ENCODE results near the gene MEI4.
"Not testable (repeated sequence)": the region's sequence is repeated elsewhere in the genome, so short reads cannot be mapped to it uniquely, and the experiment has no call there.

The MEI4 gene

GRCh38 chr6:77829736-77830135 lies 176.9 kb downstream of the MEI4 start:
- no peak for TF ChIP-seq CTCF (IDR thresholded peaks at IDR 0.05; ENCODE audit: control insufficient read depth, extremely low read depth, insufficient read depth)
- DNase-seq (ENCODE audit: low read depth), result no peak
- H3K4me3 ChIP-seq (ENCODE audit: low read depth, low read length), result no peak overlapping the region

GRCh38 chr6:77833749-77834148 lies 180.9 kb downstream of the MEI4 start:
- DNase-seq (ENCODE audit: low read depth); H3K4me3 ChIP-seq (ENCODE audit: low read depth, low read length): not testable (repeated sequence)

GRCh38 chr6:77834591-77834996 lies 181.8 kb downstream of the MEI4 start:
- TF ChIP-seq CTCF (IDR thresholded peaks at IDR 0.05; ENCODE audit: control insufficient read depth, extremely low read depth, insufficient read depth), result no peak
- no peak for DNase-seq (ENCODE audit: low read depth)
- H3K4me3 ChIP-seq (ENCODE audit: low read depth, low read length), result no peak overlapping the region

GRCh38 chr6:77837034-77837784 lies 184.4 kb downstream of the MEI4 start:
- no peak overlapping the region for H3K4me3 ChIP-seq (ENCODE audit: low read depth, low read length)
- TF ChIP-seq CTCF (IDR thresholded peaks at IDR 0.05; ENCODE audit: control insufficient read depth, extremely low read depth, insufficient read depth), result no peak
- peak; percentile 47 for DNase-seq (ENCODE audit: low read depth)

GRCh38 chr6:77839292-77839691 lies 186.5 kb downstream of the MEI4 start:
- H3K4me3 ChIP-seq (ENCODE audit: low read depth, low read length), result no peak overlapping the region
- TF ChIP-seq CTCF (IDR thresholded peaks at IDR 0.05; ENCODE audit: control insufficient read depth, extremely low read depth, insufficient read depth), result no peak
- no peak for DNase-seq (ENCODE audit: low read depth)

GRCh38 chr6:77844822-77845221 lies 192.0 kb downstream of the MEI4 start:
- H3K4me3 ChIP-seq (ENCODE audit: low read depth, low read length), result no peak overlapping the region
- no peak for DNase-seq (ENCODE audit: low read depth)
- no peak for TF ChIP-seq CTCF (IDR thresholded peaks at IDR 0.05; ENCODE audit: control insufficient read depth, extremely low read depth, insufficient read depth)

- no peak overlapping the region for H3K4me3 ChIP-seq (ENCODE audit: low read depth, low read length)
- no peak for TF ChIP-seq CTCF (IDR thresholded peaks at IDR 0.05; ENCODE audit: control insufficient read depth, extremely low read depth, insufficient read depth)
- DNase-seq (ENCODE audit: low read depth), result no peak
Measured at GRCh38 chr6:77853401-77853800, 200.6 kb downstream of the MEI4 start.

All from LNCaP clone FGC (cell line).